A673 (cell line): ENCODE data around the gene MEIKIN. TPM values are rescaled to one million over a fixed set of nuclear protein-coding genes. Genes with fewer than 3 reads are reported as not detected.

Experiments
- BruUV-seq: library from RNA; stranded (reverse); fragments of 400-500 nt; replicated peaks from 2 replicates; lab custom pipeline; 2021; lab: Mats Ljungman, UMichigan
- CTCF ChIA-PET: fragments of 300-600 bp; sonication (Branson Sonifier 250); formaldehyde crosslinking; loops from one replicate; lab custom pipeline; 2022; ENCODE audit warnings: antibody characterized with exemption; lab: Charles Lee
- POLR2A ChIA-PET: fragments of 300-600 bp; sonication (Branson Sonifier 250); formaldehyde crosslinking; loops from one replicate; lab custom pipeline; 2022; ENCODE audit warnings: antibody characterized with exemption; ENCODE audit not compliant: low non-redundant PET; lab: Charles Lee
- DNase-seq: peaks from one replicate; pipeline ENCODE4 v3.0.0-alpha.2; 2015; ENCODE audit warnings: low spot score
- H3K27ac ChIP-seq: fragments of 200-600 bp; sonication (generic); 2 replicates; pipeline ENCODE4 v1.5.1; 2016; ENCODE audit warnings: mixed run types, low read depth, mild to moderate bottlenecking, mixed read lengths, antibody characterized with exemption, low read length; ENCODE audit not compliant: poor library complexity, severe bottlenecking
- H3K27me3 ChIP-seq: fragments of 200-600 bp; sonication (generic); replicated peaks from 2 replicates; pipeline ENCODE4 v1.6.1; 2017; ENCODE audit warnings: mixed run types, low read depth, mild to moderate bottlenecking, mixed read lengths, antibody characterized with exemption, low read length; ENCODE audit not compliant: insufficient read depth, poor library complexity
- H3K36me3 ChIP-seq: fragments of 200-600 bp; sonication (generic); 2 replicates; pipeline ENCODE4 v1.6.1; 2016; ENCODE audit warnings: mixed run types, mild to moderate bottlenecking, mixed read lengths, antibody characterized with exemption, low read length; ENCODE audit not compliant: insufficient read depth, poor library complexity, severe bottlenecking
- H3K4me1 ChIP-seq: fragments of 200-600 bp; sonication (generic); 2 replicates; pipeline ENCODE4 v1.6.1; 2017; ENCODE audit warnings: mixed run types, mild to moderate bottlenecking, mixed read lengths, antibody characterized with exemption, low read length; ENCODE audit not compliant: insufficient read depth, poor library complexity, severe bottlenecking
- H3K4me3 ChIP-seq: fragments of 200-600 bp; sonication (generic); 2 replicates; pipeline ENCODE4 v1.5.1; 2016; ENCODE audit warnings: low read depth, mixed run types, mild to moderate bottlenecking, mixed read lengths, low read length; ENCODE audit not compliant: poor library complexity, severe bottlenecking
- H3K9me3 ChIP-seq: fragments of 200-600 bp; sonication (generic); 2 replicates; pipeline ENCODE4 v1.6.1; 2016; ENCODE audit warnings: mixed run types, low read depth, mild to moderate bottlenecking, mixed read lengths, antibody characterized with exemption, low read length; ENCODE audit not compliant: poor library complexity, severe bottlenecking
- EZH2 ChIP-seq: fragments of 200-600 bp; sonication (generic); IDR thresholded peaks from 2 replicates; pipeline ENCODE4 v1.6.1; 2017; ENCODE audit warnings: borderline replicate concordance, low read depth, mild to moderate bottlenecking, mixed read lengths, antibody characterized with exemption, low read length; ENCODE audit not compliant: poor library complexity, severe bottlenecking
- intact Hi-C: fragments of 100-400 bp; cut with micrococcal nuclease; formaldehyde crosslinking; loops from one replicate; pipeline ENCODE4 v1.10.0; 2022; ENCODE audit not compliant: unreplicated experiment
- total RNA-seq: library from RNA; stranded (reverse); gene quantifications from 2 replicates; pipeline ENCODE4 v1.2.3, GENCODE V29; 2021
- TF ChIP-seq, protein P1 (sequence below): fragments of 300-800, 200-600 bp; sonication (generic); conservative IDR thresholded peaks from 2 replicates; pipeline ENCODE4 v1.5.1; 2017; ENCODE audit warnings: low read depth, mild to moderate bottlenecking, antibody characterized with exemption, low read length, moderate library complexity, mixed read lengths

The MEIKIN gene
- total RNA-seq, 1 experiment from 2014 or later = not detected

- Histone ChIP-seq H3K4me1 (no peaks in the 10 kb centered on the region), H3K27ac (no peak overlapping the region), H3K36me3 (no peaks in the 10 kb centered on the region), H3K9me3 (no peaks in the 10 kb centered on the region), H3K4me3 (no peak overlapping the region), H3K27me3 (peaks cover 5% of the 10 kb centered on the region)
- no TSS peak for BruUV-seq
- DNase-seq = no peak
- ChIA-PET POLR2A (no interaction called here), CTCF (no interaction called here)
- TF ChIP-seq, protein P1, sequence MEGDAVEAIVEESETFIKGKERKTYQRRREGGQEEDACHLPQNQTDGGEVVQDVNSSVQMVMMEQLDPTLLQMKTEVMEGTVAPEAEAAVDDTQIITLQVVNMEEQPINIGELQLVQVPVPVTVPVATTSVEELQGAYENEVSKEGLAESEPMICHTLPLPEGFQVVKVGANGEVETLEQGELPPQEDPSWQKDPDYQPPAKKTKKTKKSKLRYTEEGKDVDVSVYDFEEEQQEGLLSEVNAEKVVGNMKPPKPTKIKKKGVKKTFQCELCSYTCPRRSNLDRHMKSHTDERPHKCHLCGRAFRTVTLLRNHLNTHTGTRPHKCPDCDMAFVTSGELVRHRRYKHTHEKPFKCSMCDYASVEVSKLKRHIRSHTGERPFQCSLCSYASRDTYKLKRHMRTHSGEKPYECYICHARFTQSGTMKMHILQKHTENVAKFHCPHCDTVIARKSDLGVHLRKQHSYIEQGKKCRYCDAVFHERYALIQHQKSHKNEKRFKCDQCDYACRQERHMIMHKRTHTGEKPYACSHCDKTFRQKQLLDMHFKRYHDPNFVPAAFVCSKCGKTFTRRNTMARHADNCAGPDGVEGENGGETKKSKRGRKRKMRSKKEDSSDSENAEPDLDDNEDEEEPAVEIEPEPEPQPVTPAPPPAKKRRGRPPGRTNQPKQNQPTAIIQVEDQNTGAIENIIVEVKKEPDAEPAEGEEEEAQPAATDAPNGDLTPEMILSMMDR = no peak
- no peak for TF ChIP-seq EZH2
- intact Hi-C loops = no loop called here
Observed at GRCh38 chr5:131974622-131974955, 29.1 kb upstream of the MEIKIN start.

- Histone ChIP-seq H3K36me3 (no peaks in the 10 kb centered on the region), H3K27ac (no peak overlapping the region), H3K4me1 (no peaks in the 10 kb centered on the region), H3K27me3 (peaks cover 10% of the 10 kb centered on the region), H3K9me3 (no peaks in the 10 kb centered on the region), H3K4me3 (no peak overlapping the region)
- CTCF ChIA-PET = no interaction called here
- no peak for DNase-seq
- intact Hi-C loops = no loop called here
- TF ChIP-seq, protein P1 = no peak
- no peak for TF ChIP-seq EZH2
- no TSS peak for BruUV-seq
- POLR2A ChIA-PET = no interaction called here
Observed at GRCh38 chr5:131974016-131974415, 28.6 kb upstream of the MEIKIN start.

DNA sequence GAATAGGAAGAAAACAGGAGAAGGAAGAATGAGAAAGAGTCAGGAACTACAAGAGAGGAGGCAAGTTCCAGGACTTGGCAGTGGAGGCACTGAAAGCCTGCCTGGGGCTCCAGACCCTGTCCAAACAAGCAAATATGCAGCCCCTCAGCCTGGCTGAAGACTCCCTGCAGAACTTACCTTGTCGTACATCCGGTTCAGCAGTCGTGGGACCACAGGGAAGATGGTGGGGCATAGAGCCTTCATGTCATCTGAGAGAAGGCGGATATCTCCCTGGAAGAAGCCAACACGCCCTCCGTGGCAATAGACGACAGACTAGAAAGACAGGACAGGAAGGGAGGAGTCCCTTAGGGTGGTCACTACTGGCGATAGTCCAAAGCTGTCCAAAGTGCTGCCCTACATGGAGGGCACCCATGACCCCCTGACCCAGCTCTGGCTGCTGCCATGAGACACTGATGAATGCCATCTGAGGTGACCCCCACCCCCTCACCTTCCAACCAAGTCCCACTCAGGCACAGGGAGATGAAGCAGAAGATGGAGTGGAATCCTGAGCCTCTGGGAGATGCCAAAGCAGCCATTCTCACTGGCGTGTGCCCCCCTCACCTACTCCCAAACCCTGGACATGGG is 27.7 kb upstream of the MEIKIN start:
- no peak for DNase-seq
- Histone ChIP-seq H3K27ac (no peak overlapping the region), H3K4me1 (no peaks in the 10 kb centered on the region), H3K9me3 (no peaks in the 10 kb centered on the region), H3K36me3 (no peaks in the 10 kb centered on the region), H3K27me3 (peaks cover 14% of the 10 kb centered on the region), H3K4me3 (no peak overlapping the region)
- BruUV-seq = no TSS peak
- ChIA-PET CTCF (no interaction called here), POLR2A (no interaction called here)
- TF ChIP-seq EZH2 = no peak
- TF ChIP-seq, protein P1 = no peak
- intact Hi-C loops = no loop called here
